Mucosa of rectum (tissue), 2 donors: ENCODE measurements around the gene SFT2D3.
"Not testable (repeated sequence)": the region's sequence is repeated elsewhere in the genome, so short reads cannot be mapped to it uniquely, and the experiment has no call there.

ENCODE experiments used
- H3K27ac ChIP-seq, 2 donors: one replicate each; pipeline ENCODE4 v1.7.0; 2013; ENCODE audit warnings: inconsistent platforms in 2 of 2, low read depth in 2 of 2, low read length in 2 of 2
- H3K27me3 ChIP-seq, 2 donors: one replicate each; pipeline ENCODE4 v1.7.0; 2013; ENCODE audit warnings: low read length in 2 of 2; ENCODE audit not compliant: control insufficient read depth in 2 of 2, insufficient read depth in 2 of 2
- H3K36me3 ChIP-seq, 2 donors: one replicate each; pipeline ENCODE4 v1.7.0; 2013; ENCODE audit warnings: low read length in 2 of 2; ENCODE audit not compliant: control insufficient read depth in 2 of 2, insufficient read depth in 2 of 2
- H3K4me1 ChIP-seq, 2 donors: one replicate each; pipeline ENCODE4 v1.7.0; 2013; ENCODE audit warnings: low read length in 2 of 2, mild to moderate bottlenecking in 1 of 2; ENCODE audit not compliant: control insufficient read depth in 2 of 2, insufficient read depth in 2 of 2
- H3K4me3 ChIP-seq, 2 donors: one replicate each; pipeline ENCODE4 v1.7.0; 2013; ENCODE audit warnings: low read length in 2 of 2
- H3K9ac ChIP-seq, 2 donors: one replicate each; pipeline ENCODE4 v1.7.0; 2013; ENCODE audit warnings: low read length in 2 of 2, low read depth in 1 of 2, mild to moderate bottlenecking in 1 of 2
- H3K9me3 ChIP-seq, 2 donors: one replicate each; pipeline ENCODE4 v1.7.0; 2013; ENCODE audit warnings: low read length in 2 of 2; ENCODE audit not compliant: control insufficient read depth in 2 of 2
- donor health status: healthy.
- donor health status: Normal muscosa, but diverticular disease.

The SFT2D3 gene

GRCh38 chr2:127743477-127744026 is 42.3 kb downstream of the SFT2D3 start:
- Histone ChIP-seq H3K27me3 (no peaks in the 10 kb centered on the region), H3K27ac (no peak overlapping the region), H3K4me3 (no peak overlapping the region), H3K9ac (no peak overlapping the region), H3K4me1 (no peaks in the 10 kb centered on the region), H3K36me3 (peaks cover 10 to 15% of the 10 kb centered on the region in 2 donors), H3K9me3 (no peaks in the 10 kb centered on the region)

- Histone ChIP-seq H3K27ac (no peak overlapping the region), H3K36me3 (peaks cover 12 to 16% of the 10 kb centered on the region in 2 donors), H3K9ac (no peak overlapping the region), H3K9me3 (no peaks in the 10 kb centered on the region), H3K4me3 (no peak overlapping the region), H3K4me1 (no peaks in the 10 kb centered on the region), H3K27me3 (no peaks in the 10 kb centered on the region)
Observed at GRCh38 chr2:127747621-127748020, 46.3 kb downstream of the SFT2D3 start.

GRCh38 chr2:127749537-127749936 is 48.2 kb downstream of the SFT2D3 start:
- H3K9ac ChIP-seq, H3K27me3 ChIP-seq, H3K27ac ChIP-seq, H3K9me3 ChIP-seq, H3K4me1 ChIP-seq, H3K4me3 ChIP-seq: not testable (repeated sequence)
- H3K36me3 ChIP-seq: peaks cover 12 to 16% of the 10 kb centered on the region in 2 donors

DNA sequence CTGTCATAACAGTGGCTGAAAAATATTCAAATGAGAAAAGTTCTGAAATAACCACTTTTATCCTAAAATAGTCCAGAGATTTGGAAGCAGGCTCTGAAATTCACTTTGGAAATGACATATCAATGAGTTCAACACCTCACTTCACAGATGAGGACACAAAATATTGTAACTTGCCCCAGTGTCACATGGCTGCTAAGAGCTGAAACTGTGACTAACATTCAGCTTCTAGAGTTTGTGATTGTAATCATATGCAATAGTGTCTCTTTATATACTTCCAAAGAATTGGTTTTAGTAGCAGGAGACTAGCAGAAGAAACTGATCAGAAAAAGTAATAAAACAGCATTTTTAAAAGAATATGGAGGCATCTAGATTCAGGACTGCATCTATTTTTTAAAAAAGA is 52.1 kb downstream of the SFT2D3 start:
- Histone ChIP-seq H3K4me1 (no peaks in the 10 kb centered on the region), H3K36me3 (peaks cover 2 to 5% of the 10 kb centered on the region in 2 donors), H3K27ac (no peak overlapping the region), H3K9ac (no peak overlapping the region), H3K9me3 (no peaks in the 10 kb centered on the region), H3K4me3 (no peak overlapping the region), H3K27me3 (no peaks in the 10 kb centered on the region)

- Histone ChIP-seq H3K36me3 (peaks cover 0 to 5% of the 10 kb centered on the region in 2 donors), H3K9me3 (no peaks in the 10 kb centered on the region), H3K27me3 (no peaks in the 10 kb centered on the region), H3K4me3 (no peak overlapping the region), H3K27ac (no peak overlapping the region), H3K4me1 (no peaks in the 10 kb centered on the region), H3K9ac (no peak overlapping the region)
Observed at GRCh38 chr2:127754186-127754585, 52.9 kb downstream of the SFT2D3 start.
